ENCODE measurements around the gene HEATR5A. TPM values are rescaled to one million over a fixed set of nuclear protein-coding genes. Genes with fewer than 3 reads are reported as not detected.

HEATR5A gene
- total RNA-seq, 2 donors from 2014 or later: 10.0 to 16.3 TPM

DNA sequence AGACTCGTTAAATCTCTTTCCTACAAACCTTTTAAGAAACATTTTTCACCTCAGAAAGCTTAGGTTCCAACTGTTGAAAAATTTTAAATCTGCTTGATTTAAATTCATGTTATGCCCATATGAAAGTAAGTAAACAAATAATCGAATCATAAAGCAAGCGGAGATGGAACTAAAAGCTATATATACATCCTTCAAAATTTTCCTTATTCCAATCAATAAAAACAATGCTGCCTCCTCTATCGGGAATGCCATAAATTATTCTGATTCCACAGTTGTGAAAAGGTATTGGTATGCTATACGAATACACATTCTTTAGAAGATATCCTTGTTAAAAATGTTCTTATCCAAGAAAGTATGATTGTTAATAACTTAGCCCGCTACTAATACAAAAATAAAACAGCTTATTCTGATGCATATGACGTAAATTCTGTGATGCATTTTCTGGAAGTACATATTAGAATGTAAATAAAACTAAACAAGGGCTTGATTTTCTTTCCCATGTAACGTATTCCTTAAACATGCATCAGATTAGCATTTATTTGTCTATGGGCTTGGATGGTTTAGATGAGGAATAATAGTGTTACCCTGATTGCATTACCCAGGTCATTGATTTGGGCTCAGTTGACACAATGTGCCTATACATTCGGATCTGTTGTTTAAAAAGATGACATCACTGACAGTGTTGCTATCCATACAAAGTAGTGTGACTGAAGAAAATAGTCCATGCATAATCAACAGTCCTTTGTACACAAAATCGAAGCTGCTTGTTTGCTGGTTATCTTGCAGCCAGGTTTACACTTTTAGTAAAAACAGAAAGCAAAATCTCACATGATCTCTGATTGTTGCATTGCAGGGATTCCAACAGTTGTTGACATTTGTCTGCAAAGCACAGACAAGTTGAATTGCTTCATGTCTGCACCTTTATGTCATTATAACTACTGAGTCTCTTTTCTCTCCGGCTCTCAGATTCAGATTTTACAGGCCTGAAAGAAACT is 37.6 kb upstream of the HEATR5A start:
- Histone ChIP-seq H3K9me3 (no peaks in the 10 kb centered on the region), H3K4me1 (replicated peaks) (peaks cover 5% of the 10 kb centered on the region), H3K36me3 (no peaks in the 10 kb centered on the region), H3K27ac (peak overlapping the region; percentile 74 to 80), H3K4me3 (peak overlapping the region; percentile 54 to 57), H3K27me3 (replicated peaks; ENCODE audit: insufficient read depth) (no peaks in the 10 kb centered on the region)
- WGBS: 35% methylated on average over 11 of the region's 11 CpGs
- DNase-seq (ENCODE audit: low spot score): no peak
- TF ChIP-seq POLR2A (IDR thresholded peaks at IDR 0.05) (no peak), POLR2AphosphoS5 (IDR thresholded peaks at IDR 0.05) (peak; percentile 13)
- TF ChIP-seq, protein P1, sequence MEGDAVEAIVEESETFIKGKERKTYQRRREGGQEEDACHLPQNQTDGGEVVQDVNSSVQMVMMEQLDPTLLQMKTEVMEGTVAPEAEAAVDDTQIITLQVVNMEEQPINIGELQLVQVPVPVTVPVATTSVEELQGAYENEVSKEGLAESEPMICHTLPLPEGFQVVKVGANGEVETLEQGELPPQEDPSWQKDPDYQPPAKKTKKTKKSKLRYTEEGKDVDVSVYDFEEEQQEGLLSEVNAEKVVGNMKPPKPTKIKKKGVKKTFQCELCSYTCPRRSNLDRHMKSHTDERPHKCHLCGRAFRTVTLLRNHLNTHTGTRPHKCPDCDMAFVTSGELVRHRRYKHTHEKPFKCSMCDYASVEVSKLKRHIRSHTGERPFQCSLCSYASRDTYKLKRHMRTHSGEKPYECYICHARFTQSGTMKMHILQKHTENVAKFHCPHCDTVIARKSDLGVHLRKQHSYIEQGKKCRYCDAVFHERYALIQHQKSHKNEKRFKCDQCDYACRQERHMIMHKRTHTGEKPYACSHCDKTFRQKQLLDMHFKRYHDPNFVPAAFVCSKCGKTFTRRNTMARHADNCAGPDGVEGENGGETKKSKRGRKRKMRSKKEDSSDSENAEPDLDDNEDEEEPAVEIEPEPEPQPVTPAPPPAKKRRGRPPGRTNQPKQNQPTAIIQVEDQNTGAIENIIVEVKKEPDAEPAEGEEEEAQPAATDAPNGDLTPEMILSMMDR (IDR thresholded peaks at IDR 0.05): no peak
- intact Hi-C loops (cut with DNase I): no loop called here

DNA sequence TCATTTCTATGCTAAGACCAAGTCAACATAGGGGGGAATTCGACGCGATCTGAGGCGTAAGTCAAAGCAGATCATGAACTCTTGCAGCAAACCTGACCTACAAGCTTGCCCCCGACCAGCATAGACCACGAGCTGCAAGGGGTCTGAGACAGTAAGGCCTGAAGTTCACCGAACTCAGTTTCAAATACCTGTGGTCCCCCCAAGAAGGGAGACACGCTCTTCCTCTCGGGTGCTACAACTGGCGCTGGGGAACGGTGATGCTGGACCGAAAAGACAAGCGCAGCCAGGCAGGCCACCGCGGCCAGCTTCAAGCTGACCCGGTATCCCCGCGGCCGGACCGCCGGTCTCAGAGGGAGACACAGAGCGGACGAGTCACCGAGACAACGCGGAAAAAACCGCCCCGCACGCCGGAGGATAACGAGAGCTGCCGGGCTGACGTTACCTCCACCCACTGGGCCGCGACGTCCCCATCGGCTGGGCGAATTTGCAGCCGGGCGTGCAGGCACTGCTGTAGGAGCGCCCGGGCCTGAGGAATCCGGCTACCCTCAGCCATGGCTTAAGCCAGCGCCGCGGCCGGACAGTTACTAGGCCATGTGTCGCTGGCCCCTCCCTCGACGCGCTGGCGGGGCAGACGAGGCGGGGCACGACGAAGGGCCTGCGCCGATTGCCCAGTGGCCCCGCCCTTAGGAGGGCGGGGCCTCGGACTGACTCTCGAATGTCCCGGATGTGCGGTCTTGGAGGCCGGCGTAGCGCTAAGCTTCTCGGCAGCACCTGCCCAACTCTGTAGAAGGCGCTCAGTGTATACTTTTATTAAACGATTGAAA is 36.7 kb upstream of the HEATR5A start, which contains the start of gene DTD2:
Gene DTD2 (minus strand): TSS at position 666 of the 824 bp plus-strand sequence. CDS start 113 bp downstream, at position 553.
- under 1% methylated on average over 58 of the region's 70 CpGs for WGBS
- Histone ChIP-seq H3K4me3 (peak within 1 kb of the TSS; percentile 54 to 57), H3K36me3 (no peaks in the 10 kb centered on the region), H3K9me3 (no peaks in the 10 kb centered on the region), H3K4me1 (replicated peaks) (peaks cover 5% of the 10 kb centered on the region), H3K27ac (peak within 1 kb of the TSS; percentile 74 to 80), H3K27me3 (replicated peaks; ENCODE audit: insufficient read depth) (no peaks in the 10 kb centered on the region)
- peak; percentile 95 for DNase-seq (ENCODE audit: low spot score)
- TF ChIP-seq POLR2A (IDR thresholded peaks at IDR 0.05): peak; percentile 90
- peak; percentile 92 for TF ChIP-seq POLR2AphosphoS5 (IDR thresholded peaks at IDR 0.05)
- TF ChIP-seq, protein P1 (IDR thresholded peaks at IDR 0.05): peak in 1 of 4 experiments; percentile 22
- intact Hi-C loops (cut with DNase I): no loop called here

DNA sequence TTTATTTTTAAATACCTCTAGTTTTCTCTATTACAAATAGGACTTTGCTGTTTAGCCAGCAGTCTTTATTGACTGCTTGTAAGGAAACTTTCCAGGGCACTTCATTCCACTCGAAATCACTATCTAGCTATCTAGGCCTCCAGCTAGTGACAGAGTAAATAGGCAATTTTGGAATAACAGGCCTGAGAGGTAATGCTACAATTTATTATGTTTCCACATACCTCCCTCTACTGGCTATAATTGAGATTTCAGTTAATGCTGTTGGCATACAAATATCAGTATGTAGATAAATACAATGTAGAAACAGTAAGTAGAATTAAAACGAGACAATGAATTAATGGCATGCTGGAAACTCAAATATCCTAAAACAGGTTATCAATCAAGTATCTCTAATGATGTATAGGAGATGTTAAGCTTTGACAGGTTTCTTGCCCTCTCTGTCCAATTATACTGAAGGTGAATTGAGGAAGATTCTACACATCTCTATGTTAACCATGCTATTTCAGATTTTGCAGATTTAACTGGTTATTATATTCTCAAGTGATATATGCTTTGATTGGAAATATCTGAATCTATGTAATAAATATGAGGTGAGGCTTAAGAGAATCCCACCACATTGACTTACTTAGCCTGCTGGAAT is 29.7 kb upstream of the HEATR5A start:
- Histone ChIP-seq H3K4me3 (no peak overlapping the region), H3K4me1 (replicated peaks) (no peaks in the 10 kb centered on the region), H3K27ac (no peak overlapping the region), H3K9me3 (no peaks in the 10 kb centered on the region), H3K36me3 (no peaks in the 10 kb centered on the region), H3K27me3 (replicated peaks; ENCODE audit: insufficient read depth) (no peaks in the 10 kb centered on the region)
- DNase-seq (ENCODE audit: low spot score): no peak
- no peak for TF ChIP-seq POLR2A (IDR thresholded peaks at IDR 0.05)
- TF ChIP-seq, protein P1 (IDR thresholded peaks at IDR 0.05): peak in 3 of 4 experiments; percentile 35 to 68 (median 49)
- 19% methylated on average over 2 of the region's 2 CpGs for WGBS
- intact Hi-C loops (cut with DNase I): no loop called here

DNA sequence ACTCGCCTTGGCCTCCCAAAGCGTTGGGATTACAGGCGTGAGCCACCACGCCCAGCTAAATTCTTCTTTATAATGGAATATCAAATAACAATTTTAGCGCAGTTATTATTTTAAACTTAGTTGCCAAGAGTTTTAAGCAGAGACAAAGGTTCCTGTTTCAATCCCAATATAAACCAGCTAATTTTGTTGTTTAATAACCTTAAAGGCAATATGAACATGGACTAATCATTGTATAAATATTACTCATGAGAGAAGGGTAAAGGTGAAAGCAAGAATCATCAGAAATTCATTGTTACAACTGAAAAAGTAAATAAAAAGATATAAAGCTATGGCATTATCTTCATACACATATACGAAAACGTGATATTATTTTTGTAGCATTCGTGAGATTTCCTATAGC is 28.8 kb upstream of the HEATR5A start:
- no peak overlapping the region for H3K27ac ChIP-seq
- H3K4me3 ChIP-seq: no peak overlapping the region
- H3K9me3 ChIP-seq: no peaks in the 10 kb centered on the region
- no peaks in the 10 kb centered on the region for H3K4me1 ChIP-seq (replicated peaks)
- 85% methylated on average over 8 of the region's 8 CpGs for WGBS
- TF ChIP-seq, protein P1 (IDR thresholded peaks at IDR 0.05): no peak
- TF ChIP-seq POLR2AphosphoS5 (IDR thresholded peaks at IDR 0.05) (no peak), POLR2A (IDR thresholded peaks at IDR 0.05) (no peak)
- intact Hi-C loops (cut with DNase I): no loop called here
- H3K27me3 ChIP-seq (replicated peaks; ENCODE audit: insufficient read depth): no peaks in the 10 kb centered on the region
- H3K36me3 ChIP-seq: no peaks in the 10 kb centered on the region
- no peak for DNase-seq (ENCODE audit: low spot score)

Data from prostate gland (tissue), 2 donors.